Measurements from ENCODE around the gene AP1AR. TPM values are rescaled to one million over a fixed set of nuclear protein-coding genes. Genes with fewer than 3 reads are reported as not detected.

AP1AR gene
- total RNA-seq, 1 donor from 2014 or later, result 127 TPM

DNA sequence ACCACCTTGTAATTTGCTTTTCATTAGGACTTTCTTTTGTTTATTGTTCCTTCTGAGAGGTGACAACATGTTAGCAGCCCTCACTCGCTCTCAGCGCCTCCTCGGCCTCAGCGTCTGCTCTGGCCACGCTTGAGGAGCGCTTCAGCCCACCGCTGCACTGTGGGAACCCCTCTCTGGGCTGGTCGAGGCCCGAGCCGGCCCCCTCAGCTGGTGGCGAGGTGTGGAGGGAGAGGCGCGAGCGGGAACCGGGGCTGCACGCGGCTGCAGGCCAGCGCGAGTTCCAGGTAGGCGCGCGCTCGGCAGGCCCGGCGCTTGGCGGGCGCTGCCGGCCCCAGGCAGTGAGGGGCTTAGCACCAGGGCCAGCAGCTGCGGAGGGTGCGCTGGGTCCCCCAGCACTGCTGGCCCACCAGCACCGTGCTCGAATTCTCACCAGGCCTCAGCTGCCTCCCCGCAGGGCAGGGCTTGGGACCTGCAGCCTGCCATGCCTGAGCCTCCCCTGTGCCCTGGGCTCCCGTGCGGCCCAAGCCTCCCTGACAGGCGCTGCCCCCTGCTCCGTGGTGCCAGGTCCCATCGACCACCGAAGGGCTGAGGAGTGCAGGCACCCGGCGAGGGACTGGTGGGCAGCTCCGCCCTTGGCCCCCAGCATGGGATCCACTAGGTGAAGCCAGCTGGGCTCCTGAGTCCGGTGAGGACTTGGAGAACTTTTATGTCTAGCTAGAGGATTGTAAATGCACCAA, 9.2 kb upstream of the AP1AR start:
- no peak for DNase-seq

- no peak for DNase-seq
Measured at GRCh38 chr4:112225157-112225556, 6.4 kb upstream of the AP1AR start.

GRCh38 chr4:112230879-112231778, 458 bp upstream of the AP1AR start:
- DNase-seq, result peak; percentile 97

GRCh38 chr4:112234952-112235609, 3.5 kb downstream of the AP1AR start:
- peak; percentile 4 for DNase-seq

GRCh38 chr4:112236040-112236439, 4.5 kb downstream of the AP1AR start:
- DNase-seq, result no peak

DNA sequence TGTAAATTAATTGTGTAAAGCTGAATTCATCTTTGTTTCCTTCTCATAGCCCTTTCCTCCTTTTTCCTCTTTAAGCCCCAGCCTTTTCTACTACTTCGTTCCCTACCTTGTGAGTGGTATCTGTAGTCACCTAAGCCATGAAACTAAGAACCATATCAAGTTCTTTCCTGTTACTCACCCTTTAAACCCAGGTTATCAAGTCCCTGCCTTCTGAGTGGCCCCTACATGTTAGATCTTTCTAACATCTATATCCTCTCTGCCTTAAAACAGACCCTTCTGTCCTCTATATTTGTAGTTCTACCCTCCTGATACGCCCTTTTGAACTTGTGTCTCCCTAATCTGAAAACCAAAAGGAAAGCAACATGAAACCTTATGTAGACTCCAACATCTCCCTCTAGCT, 7.2 kb downstream of the AP1AR start:
- no peak for DNase-seq

- DNase-seq, result no peak
Measured at GRCh38 chr4:112245383-112245782, 13.8 kb downstream of the AP1AR start.

GRCh38 chr4:112247021-112247420, 15.4 kb downstream of the AP1AR start:
- no peak for DNase-seq

GRCh38 chr4:112251019-112251643, 19.5 kb downstream of the AP1AR start:
- no peak for DNase-seq

DNA sequence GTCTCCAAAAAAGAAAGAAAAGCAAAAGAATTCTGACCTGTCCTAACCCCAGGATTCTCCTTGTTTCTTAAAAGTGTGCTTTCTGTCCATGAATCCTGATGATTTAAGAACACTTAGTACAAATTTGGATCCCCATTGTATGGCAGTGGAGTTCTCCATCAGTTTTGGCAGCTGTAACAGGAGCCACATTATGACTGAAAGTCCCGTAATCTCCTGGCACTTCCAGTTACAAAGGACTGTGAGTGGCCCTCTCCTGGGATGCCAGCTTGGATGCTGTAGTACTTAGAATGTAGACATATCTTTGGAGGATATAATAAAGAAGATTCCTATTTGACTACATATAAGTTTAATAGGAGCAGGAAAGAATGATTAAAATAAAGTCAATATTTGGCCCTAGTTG, 20.6 kb downstream of the AP1AR start:
- DNase-seq, result no peak

GRCh38 chr4:112253382-112254000, 21.9 kb downstream of the AP1AR start:
- DNase-seq, result no peak

- no peak for DNase-seq
Measured at GRCh38 chr4:112257098-112257497, 25.5 kb downstream of the AP1AR start.

GRCh38 chr4:112266823-112267222, 35.2 kb downstream of the AP1AR start:
- DNase-seq, result no peak

GRCh38 chr4:112270051-112270450, 38.5 kb downstream of the AP1AR start:
- DNase-seq, result no peak

DNA sequence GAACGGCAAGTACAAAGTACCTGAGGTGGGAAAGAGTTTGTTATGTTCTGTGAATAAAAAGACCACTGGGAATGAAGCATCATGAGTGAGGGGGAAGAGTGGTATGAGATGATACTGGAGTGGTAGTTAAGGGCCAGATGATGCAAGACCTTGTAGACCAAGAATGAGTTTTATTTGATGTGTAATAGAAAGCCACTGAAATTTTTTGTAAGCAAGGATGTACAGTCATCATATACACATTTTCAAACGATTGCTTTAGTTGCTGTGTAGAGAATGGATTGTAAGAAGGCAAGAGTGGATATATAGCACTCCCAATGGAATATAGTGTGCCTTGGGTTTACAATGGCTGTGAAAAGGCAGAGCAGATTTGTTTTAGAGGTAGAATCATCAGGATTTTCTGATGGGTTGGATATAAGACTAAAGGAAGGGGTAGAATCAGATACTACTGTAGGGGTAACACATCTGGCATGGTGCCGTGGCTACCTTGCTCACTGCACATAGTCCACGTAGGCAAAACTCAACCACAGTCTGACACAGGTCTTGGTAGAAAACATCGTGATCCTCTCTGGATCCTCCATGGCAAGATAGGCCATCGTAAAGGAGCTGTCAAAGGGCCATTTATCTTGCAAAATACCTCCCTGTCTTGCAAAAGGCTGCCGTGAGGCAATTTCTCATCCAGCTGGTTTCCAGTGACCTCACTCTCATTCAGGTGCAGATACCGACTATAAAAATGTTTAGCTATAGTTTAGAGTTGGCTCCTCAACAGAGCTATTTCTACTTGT, 39.2 kb downstream of the AP1AR start:
- DNase-seq, result no peak

- DNase-seq, result no peak
Measured at GRCh38 chr4:112272292-112272691, 40.7 kb downstream of the AP1AR start.

DNA sequence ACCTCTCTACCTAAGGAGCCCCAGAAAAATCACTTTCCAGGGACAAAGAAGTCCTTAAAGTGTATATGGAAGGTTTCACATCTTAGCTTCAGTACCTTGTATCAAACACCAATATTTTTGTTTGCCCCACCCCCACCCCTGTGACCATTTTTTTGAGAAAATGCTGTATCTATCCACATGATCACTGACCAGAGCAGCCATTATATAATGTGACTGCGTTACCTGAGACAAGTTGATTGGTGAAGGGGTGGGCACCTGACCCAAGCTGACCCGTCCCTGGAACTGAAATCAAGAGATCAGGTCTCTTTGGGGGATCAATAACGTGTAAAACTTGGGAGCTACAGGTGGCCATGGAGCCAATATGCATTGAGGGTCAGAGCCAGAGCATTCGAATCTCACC, 43.4 kb downstream of the AP1AR start:
- no peak for DNase-seq

- no peak for DNase-seq
Measured at GRCh38 chr4:112276113-112276512, 44.5 kb downstream of the AP1AR start.

- DNase-seq, result no peak
Measured at GRCh38 chr4:112277220-112277619, 45.6 kb downstream of the AP1AR start.

DNA sequence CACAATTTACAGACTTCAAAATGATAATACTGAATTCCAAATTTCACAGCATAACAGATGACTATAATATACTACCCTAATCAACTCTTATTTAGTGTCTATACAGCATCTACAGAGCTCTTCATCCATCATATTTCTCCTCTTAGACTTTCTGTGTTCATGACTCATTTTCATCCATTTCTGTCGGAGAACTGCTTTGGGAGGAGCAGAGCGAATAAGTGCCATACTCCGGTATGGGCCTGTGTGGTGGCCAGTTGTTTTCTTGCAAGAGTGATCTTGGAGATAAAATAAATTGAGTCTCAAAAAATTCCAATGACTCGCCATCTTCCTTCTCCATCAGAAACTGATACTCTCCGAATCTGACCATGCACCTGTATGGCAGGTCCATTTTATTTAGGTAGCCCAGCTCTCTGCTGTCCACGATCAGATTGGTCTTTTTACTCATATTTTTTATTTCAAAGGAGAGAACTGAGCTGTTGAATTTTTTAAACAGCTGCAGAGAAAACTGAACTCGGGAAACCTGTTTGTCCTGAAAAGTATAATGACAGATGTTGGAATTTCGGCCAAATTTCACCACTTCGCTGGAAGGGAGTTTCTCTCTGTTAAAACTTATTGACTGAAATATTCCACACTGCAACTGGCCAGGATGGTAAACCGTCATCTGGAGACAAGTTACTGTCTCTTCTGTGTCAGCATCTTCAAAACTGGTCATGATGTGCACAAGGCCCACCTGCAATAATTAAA, 46.3 kb downstream of the AP1AR start:
- no peak for DNase-seq
